A673 (cell line): Measurements from ENCODE around the gene PEA15.

Experiments
- EZH2 ChIP-seq: fragments of 200-600 bp; sonication (generic); IDR thresholded peaks from 2 replicates; pipeline ENCODE4 v1.6.1; 2017; ENCODE audit warnings: borderline replicate concordance, low read depth, mild to moderate bottlenecking, mixed read lengths, antibody characterized with exemption, low read length; ENCODE audit not compliant: poor library complexity, severe bottlenecking
- TF ChIP-seq, protein P1 (sequence below): fragments of 300-800, 200-600 bp; sonication (generic); conservative IDR thresholded peaks from 2 replicates; pipeline ENCODE4 v1.5.1; 2017; ENCODE audit warnings: low read depth, mild to moderate bottlenecking, antibody characterized with exemption, low read length, moderate library complexity, mixed read lengths

DNA sequence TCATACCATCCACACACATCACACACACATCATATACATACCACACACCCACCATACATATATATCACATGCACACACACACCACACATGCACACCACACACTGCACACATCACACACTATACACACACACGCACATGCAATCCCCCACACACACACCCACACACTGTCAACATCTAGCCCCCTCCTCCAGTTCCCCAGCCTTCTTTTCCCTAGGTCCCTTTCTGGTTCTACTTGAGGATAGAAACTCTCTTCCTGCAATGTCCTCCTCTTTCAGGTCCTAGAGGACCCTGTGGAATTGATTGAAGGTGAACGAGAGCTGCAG lies 10.5 kb upstream of the PEA15 start:
- TF ChIP-seq, protein P1, sequence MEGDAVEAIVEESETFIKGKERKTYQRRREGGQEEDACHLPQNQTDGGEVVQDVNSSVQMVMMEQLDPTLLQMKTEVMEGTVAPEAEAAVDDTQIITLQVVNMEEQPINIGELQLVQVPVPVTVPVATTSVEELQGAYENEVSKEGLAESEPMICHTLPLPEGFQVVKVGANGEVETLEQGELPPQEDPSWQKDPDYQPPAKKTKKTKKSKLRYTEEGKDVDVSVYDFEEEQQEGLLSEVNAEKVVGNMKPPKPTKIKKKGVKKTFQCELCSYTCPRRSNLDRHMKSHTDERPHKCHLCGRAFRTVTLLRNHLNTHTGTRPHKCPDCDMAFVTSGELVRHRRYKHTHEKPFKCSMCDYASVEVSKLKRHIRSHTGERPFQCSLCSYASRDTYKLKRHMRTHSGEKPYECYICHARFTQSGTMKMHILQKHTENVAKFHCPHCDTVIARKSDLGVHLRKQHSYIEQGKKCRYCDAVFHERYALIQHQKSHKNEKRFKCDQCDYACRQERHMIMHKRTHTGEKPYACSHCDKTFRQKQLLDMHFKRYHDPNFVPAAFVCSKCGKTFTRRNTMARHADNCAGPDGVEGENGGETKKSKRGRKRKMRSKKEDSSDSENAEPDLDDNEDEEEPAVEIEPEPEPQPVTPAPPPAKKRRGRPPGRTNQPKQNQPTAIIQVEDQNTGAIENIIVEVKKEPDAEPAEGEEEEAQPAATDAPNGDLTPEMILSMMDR: no peak
- TF ChIP-seq EZH2: no peak
